Prostate gland (tissue), 2 donors: ENCODE measurements around the gene ASPSCR1.

Source experiments
- CTCF ChIP-seq, 4 experiments: fragments of 200-600 bp in 2 of 4; fragments of 450-650 bp in 2 of 4; sonication (generic) in 2 of 4; IDR thresholded peaks; 1 replicate in 3 of 4; 2 replicates in 1 of 4; pipeline ENCODE4 v1.5.1; 2016 to 2019; ENCODE audit warnings: antibody characterized with exemption in 4 of 4, mild to moderate bottlenecking in 2 of 4, moderate library complexity in 2 of 4
- POLR2A ChIP-seq: fragments of 450-650 bp; IDR thresholded peaks from one replicate; pipeline ENCODE4 v1.6.1; 2016; ENCODE audit warnings: antibody characterized with exemption, mild to moderate bottlenecking

GRCh38 chr17:81998691-81999438 lies 21.4 kb downstream of the ASPSCR1 start:
- no peak for TF ChIP-seq CTCF (IDR thresholded peaks at IDR 0.05)
- TF ChIP-seq POLR2A = no peak
